DOHH2 (cell line): ENCODE measurements around the gene SELENOS.

Experiments used
- EZH2phosphoT487 ChIP-seq: fragments of 200-600 bp; sonication (generic); IDR thresholded peaks from 2 replicates; pipeline ENCODE4 v1.6.1; 2017; ENCODE audit warnings: borderline replicate concordance, mild to moderate bottlenecking, antibody characterized with exemption, low read length, moderate library complexity, mixed read lengths
- TF ChIP-seq, protein P1 (sequence below): fragments of 200-600 bp; sonication (generic); IDR thresholded peaks from one replicate; pipeline ENCODE4 v1.5.1; 2014; ENCODE audit warnings: antibody characterized with exemption, mild to moderate bottlenecking, low read depth, low read length; ENCODE audit not compliant: poor library complexity, severe bottlenecking

DNA sequence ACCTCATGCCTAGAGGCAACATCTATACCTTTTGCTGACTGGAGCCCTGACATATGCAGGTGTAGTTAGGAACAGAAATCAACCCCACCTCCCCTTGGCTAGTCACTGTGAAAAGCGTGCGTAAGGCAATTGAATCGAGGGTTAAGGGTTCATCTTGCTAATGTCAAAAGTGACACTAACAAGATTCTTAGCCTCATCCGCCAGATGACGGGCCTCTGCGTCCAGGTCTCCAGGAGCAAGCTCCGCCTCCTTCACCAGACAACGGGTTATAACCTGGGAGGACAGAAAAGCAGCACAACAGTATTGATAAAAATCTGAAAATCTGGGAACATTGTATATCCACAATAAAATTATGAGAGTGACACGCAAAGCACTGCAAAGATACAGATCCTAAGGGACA lies 4.7 kb downstream of the SELENOS start:
- TF ChIP-seq, protein P1, sequence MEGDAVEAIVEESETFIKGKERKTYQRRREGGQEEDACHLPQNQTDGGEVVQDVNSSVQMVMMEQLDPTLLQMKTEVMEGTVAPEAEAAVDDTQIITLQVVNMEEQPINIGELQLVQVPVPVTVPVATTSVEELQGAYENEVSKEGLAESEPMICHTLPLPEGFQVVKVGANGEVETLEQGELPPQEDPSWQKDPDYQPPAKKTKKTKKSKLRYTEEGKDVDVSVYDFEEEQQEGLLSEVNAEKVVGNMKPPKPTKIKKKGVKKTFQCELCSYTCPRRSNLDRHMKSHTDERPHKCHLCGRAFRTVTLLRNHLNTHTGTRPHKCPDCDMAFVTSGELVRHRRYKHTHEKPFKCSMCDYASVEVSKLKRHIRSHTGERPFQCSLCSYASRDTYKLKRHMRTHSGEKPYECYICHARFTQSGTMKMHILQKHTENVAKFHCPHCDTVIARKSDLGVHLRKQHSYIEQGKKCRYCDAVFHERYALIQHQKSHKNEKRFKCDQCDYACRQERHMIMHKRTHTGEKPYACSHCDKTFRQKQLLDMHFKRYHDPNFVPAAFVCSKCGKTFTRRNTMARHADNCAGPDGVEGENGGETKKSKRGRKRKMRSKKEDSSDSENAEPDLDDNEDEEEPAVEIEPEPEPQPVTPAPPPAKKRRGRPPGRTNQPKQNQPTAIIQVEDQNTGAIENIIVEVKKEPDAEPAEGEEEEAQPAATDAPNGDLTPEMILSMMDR = no peak
- no peak for TF ChIP-seq EZH2phosphoT487
